KBM-7 (cell line): ENCODE data around the gene NUBP2.

Experiments used
- DNase-seq: peaks from one replicate; pipeline ENCODE4 v3.0.0-alpha.2; 2015
- in situ Hi-C: fragments of 300-500 bp; cut with MboI; formaldehyde crosslinking; loops from 2 replicates; pipeline ENCODE4 v1.14.3; 2020; ENCODE audit warnings: low sequenced_read_pairs, low pct_unique_long_range_greater_than_20kb, mixed read lengths

NUBP2 gene

DNA sequence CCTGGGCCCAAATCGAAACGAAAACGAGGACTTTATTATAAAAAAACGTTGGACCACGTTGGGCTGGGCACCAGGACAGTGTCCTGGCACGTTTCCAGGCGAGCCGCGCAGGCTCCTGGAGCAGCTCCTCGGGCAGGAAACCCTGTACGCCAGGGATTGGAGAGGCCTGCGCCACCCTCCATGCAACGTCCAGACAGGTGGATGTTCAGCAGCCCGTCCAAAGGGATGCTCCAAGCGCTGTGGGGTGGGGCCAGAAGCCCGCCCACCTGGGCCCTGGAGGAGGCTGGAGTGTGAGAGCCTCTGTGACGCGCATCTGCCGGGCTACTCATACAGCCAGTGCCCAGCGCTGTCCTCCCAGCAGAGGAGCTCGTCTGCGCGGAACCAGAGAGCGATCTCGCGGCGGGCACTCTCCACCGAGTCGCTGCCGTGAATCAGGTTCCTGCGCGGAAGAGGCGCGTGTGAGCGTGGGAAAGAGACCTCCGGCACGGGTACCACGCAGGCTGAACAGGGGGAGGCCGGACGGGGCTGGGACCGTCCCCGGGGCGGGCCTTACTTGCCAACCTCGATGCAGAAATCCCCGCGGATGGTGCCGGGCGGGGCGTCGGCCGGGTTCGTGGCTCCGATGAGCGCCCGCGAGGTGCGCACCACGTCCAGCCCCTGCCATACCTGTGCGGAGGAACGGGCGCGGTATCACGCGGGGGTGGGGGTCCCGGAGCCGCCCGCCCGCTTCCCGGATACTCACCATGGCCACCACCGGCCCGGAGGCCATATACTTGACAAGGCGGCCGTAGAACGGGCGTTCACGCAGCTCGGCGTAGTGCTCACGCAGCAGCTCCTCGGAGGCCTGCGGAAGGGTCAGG lies 12.2 kb upstream of the NUBP2 start:
- no peak for DNase-seq
- in situ Hi-C loops = no loop called here

DNA sequence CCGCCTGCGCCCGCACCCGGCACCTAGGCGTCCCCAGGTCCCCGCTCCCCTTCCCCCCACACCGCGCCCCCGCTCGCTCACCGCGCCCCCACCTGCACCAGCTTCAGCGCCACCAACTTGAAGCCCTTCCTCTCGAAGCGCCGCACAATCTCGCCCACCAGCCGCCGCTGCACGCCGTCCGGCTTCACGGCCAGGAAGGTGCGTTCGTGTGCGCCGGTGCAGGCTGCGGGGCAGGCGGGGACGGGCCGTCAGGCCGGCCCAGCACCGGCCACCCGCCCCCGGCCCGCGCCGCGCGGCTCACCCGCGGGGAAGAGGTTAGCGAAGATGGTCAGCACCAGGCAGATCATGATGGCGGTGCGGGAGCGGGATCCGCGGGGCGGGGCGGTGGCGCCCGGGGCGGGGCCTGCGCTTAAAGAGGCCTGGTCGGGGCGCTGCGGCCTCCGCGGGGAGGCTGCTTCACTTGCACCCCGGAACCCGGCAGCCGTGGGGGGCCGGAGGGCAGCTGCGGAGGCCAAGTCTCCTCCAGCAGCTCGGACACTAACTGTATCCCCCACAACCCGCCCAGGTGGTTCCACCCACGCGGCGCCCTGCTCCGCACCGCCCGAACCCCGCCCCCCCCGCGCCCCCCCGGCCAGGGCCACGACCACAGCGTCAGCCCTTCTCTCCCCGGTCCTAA lies 11.4 kb upstream of the NUBP2 start, which contains the start of gene NME3:
Gene NME3, minus strand, starts transcription at position 356 of the 676 bp plus-strand sequence. Its CDS starts 9 bp downstream, at position 347.
- in situ Hi-C loops = no loop called here
- DNase-seq = peak; percentile 19

DNA sequence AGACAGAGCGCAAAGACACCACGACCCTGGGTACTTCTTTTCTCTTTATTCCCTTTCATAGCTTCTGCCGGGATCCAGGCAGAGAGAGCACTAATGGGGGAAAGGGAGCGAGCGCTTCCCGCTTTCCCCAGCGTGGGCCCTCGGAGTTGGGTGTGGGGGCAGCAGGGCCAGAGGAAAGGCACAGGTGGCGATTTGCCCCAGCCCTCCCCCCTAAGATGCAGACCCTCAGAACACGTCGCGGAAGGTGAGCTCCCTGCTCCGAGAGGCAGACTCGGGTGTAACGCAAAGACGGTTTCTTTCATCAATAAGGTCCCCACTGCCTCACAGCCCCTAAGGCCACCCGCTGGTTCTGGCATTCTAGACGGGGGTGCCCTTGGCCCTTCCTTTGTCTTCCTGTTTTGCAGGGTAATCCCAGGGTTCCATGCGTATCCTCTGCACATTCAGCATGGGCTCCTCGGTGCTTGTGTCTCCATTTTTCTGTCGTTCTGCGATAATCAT lies 10.8 kb upstream of the NUBP2 start:
- in situ Hi-C loops = no loop called here
- peak; percentile 41 for DNase-seq

DNA sequence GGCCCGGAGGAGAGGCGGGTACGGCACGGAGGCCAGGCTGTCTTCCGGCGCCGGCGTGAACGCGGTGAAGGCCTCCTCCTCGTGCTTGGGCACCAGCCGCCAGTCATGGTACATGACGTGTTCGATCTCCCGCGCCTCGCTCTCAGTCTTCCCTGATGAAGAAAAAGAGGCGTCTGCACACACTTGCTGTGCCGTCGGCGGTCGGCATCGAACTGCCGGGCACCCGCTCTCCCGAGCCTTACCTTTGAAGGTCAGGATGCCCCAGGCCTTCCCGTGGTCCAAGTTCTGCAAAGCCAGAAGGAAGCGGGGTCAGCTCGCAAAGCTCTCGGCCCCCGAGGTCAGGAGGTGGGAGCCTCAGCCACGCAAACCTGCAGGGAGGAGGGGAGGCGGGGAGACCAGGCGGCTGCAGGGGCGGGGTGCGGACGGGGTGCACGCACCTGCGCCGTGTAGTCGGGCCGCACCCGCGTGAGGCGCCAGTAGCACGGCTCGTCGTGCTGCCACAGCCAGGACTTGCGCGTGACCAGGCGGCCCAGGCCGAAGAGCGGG lies 10.3 kb upstream of the NUBP2 start, which contains the start of gene EME2:
Gene EME2, plus strand, starts transcription at position 449 of the 546 bp plus-strand sequence. CDS start 418 bp downstream, outside the sequence.
- no peak for DNase-seq
- in situ Hi-C loops = no loop called here

DNA sequence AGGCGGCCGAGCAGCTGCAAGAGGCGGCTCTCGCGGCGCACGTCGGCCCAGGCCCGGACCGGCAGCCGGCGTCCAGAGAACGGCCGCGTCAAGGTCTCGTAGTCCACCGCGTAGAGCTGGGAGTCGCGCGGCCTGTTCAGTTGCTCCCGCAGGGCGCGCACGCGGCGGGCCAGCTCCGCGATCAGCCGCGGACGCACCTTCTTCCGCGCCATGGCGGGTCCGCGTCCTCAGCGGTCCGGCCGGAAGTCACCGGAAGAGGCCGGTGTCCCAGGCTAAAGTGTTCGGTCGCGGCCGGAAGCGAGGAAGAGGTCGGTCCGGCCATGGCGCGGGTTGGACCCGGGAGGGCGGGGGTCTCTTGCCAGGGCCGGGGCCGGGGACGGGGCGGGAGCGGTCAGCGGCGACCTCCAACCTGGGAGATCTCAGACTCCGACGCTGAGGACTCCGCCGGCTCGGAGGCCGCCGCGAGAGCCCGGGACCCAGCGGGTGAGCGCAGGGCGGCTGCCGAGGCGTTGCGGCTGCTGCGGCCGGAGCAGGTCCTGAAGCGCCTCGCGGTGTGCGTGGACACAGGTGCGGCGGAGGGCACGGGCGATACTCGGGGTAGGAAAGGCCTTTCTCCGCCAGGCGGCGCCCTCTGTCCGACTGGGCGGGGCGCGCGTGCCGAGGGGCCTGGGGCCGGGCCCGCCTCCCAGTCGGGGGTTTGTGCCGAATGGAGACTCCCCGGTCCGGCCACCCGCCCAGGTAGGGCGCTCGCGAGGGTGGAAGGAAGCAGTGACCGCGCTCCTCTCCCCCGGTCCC lies 9.7 kb upstream of the NUBP2 start, which contains the start of gene MRPS34:
Gene MRPS34, minus strand, starts transcription at position 227 of the 795 bp plus-strand sequence. Its CDS starts 15 bp downstream, at position 212.
- DNase-seq = peak; percentile 78
- in situ Hi-C loops = no loop called here

DNA sequence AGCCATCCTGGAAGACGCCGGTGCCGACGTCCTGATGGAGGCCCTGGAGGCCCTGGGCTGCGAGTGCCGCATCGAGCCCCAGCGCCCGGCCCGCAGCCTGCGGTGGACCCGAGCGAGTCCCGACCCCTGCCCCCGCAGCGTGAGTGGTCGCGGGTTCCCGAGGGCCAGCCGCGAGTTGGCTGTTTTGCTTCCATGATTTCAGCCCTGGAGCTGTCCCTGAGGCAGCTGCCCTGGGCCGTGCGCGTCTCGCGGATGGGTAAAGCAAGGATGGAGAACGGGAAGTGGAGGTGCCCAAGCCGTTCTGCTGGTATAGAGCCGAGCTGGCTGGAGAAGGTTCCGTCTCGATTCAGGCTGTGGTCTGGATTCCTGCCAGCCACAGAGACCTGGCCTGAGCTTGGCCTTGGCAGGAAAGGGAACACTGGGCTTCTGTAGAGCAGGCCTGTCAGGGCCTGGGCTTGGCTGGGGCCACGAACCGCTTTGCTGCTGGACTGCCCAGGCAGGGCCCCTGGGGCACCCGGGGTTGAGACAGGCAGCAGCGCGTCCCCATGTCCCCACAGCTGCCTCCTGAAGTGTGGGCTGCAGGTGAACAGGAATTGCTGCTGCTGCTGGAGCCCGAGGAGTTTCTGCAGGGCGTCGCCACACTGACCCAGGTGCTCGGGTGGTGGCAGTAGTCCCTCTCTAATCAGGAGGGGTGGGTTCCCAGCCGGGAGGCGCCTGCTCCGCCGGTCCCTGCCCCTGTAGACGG lies 8.9 kb upstream of the NUBP2 start:
- peak; percentile 48 for DNase-seq
- in situ Hi-C loops = no loop called here

DNA sequence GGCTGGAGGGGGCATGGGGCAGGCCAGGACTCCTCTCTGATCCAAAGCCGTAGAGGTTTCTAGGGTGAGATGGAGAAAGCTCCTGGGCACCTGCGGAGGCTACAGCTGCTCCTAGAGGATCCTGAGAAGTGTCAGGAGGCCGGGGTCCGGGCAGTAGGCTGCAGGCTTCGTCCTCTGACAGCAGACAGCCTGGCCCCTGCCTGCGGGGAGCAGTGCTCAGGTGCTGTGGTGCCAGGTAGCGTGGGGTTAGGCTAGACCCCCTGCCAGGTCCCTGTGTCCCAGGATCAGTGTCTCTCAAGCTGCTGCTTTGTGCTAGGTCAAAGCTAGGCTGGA lies 8.3 kb upstream of the NUBP2 start:
- DNase-seq = no peak
- in situ Hi-C loops = no loop called here

DNA sequence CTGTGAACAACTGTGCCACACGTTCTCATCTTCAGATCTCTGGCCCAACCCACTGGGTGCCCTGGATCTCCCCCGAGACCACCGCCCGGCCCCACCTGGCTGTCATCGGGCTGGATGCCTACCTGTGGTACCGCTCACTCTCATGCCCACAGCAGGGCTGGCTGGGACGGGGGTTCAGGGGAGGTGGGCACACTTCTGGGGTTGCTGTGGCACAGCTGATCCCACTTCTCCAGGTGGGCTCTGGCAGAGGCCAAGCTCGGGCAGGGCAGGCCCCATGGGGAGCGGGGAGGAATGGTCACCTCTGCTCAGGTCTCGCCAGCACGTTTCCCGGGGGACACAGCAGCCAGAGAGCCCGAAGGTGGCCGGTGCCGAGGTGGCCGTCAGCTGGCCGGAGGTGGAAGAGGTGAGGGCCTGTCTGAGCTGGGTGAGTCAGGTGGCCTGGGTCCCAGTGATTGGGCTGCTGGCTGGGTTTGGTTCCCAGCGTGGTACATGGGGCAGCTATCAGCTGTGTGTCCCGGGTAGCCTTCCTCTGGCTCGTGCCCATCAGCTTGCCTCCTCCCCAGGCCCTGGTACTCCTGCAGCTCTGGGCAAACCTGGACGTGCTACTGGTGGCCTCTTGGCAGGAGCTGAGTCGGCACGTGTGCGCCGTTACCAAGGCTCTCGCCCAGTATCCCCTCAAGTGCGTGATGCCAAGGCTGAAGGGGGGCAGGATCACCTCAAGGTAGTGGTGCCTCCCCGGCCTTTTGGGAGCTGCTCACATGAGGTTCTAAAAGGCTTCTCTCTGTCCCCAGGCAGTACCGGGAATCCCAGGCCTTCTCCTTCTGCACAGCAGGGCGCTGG lies 7.5 kb upstream of the NUBP2 start:
- no peak for DNase-seq
- in situ Hi-C loops = no loop called here

DNA sequence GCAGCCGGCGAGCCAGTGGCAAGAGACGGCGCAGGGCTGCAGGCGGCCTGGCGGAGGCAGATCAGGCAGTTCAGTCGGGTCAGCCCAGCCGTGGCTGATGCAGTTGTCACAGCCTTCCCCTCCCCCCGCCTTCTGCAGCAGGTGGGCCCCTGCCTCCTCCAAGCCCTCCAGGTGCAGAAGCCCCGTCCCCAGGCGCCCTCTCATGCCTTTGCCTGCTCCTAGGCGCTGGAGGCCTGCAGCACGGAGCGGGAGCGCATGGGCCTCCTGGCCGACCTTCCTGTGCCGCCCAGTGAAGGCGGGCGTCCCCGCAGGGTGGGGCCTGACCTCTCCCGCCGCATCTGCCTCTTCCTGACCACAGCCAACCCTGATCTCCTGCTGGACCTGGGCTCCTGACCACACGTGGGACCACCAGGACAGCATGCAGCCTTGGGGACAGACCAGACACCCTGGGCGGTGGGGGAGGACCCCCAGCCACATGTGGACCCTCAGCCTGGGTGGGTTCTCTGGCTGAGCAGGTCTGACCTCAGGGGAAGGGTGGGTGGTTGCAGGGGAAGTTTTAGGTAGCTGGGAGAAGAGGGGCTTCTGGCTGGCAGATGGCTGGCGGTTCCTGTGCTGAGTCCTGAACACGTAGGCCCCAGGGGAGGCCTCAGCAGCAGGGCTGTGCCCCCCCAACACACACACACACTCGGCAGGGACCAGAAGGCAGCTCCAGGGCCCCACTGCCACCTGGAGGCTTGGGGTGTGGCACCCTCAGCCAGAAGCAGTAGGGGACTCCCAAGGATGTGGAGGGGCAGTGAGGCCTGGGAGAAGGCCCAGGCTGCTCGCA lies 6.7 kb upstream of the NUBP2 start:
- no peak for DNase-seq
- in situ Hi-C loops = no loop called here

DNA sequence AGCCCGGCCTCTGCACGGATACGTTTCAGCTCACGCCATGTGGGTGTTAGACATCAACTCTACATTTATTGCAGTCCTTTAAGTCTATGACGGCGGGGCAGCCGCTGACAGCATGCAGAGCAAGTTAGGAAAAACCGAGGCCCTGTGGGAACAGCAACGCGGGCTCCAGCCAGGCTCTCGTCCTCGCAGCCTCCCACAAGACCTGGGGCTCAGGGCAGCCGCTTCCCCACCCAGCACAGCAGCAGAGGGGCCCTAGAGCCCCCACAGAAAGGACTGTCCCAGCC lies 6.1 kb upstream of the NUBP2 start:
- DNase-seq = no peak
- in situ Hi-C loops = no loop called here

DNA sequence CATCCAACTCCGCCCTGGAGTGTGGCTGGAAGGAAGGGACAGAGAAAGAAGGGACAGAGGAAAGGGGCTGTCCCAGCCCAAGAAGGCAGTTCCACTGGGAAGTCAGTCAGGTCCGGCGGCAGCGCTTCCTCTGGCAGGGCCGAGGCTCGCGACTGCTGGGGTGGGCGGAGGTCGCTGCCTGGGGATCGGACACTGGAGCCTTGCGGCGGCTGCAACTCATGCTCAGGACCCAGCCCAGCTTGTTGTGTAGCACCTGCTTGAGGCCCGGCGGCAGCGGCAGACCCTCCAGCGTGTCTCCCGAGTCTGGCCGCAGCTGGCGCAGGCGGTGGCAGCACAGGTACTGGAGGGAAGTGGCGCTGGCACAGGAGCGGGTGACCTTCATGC lies 5.8 kb upstream of the NUBP2 start:
- in situ Hi-C loops = no loop called here
- no peak for DNase-seq

DNA sequence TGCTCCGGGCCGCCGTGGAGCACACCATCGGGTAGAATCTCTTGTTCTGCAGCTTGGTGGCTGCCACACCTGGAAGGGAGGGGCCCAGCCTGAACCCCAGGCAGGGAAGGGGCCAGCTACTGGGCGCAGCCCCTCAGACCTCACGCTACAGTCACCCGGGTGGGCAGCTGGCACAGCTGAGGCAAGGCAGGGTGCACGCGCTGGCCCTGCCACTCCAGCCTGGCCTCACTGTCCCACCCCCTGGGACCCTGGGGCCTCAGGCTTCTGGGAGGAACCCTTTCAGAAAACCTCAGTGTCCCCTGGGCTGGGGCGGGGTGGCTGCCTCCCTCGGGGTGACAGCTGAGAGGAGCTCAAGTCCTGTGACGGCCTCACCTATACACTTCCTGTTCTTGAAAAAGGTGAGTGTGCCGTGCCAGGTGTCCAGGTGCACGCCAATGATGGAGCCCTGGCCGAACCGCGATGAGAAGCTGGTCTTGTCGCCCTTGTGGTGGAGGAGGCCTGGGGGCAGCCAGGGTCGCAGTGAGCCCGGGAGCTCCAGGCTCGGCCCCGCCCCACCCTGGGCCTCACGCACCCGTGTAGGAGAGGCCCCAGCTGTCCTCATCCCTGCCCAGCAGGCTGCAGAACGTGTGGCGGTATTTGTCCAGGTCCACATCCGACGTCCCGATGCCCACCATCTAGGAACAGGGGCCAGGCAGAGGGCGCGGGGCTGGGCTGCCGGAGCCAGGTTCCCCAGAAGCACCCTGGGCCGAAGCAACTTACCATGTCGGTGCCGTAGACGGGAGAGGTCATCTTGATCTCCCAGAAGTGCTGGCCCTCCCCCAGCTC lies 5.2 kb upstream of the NUBP2 start:
- in situ Hi-C loops = no loop called here
- DNase-seq = no peak

DNA sequence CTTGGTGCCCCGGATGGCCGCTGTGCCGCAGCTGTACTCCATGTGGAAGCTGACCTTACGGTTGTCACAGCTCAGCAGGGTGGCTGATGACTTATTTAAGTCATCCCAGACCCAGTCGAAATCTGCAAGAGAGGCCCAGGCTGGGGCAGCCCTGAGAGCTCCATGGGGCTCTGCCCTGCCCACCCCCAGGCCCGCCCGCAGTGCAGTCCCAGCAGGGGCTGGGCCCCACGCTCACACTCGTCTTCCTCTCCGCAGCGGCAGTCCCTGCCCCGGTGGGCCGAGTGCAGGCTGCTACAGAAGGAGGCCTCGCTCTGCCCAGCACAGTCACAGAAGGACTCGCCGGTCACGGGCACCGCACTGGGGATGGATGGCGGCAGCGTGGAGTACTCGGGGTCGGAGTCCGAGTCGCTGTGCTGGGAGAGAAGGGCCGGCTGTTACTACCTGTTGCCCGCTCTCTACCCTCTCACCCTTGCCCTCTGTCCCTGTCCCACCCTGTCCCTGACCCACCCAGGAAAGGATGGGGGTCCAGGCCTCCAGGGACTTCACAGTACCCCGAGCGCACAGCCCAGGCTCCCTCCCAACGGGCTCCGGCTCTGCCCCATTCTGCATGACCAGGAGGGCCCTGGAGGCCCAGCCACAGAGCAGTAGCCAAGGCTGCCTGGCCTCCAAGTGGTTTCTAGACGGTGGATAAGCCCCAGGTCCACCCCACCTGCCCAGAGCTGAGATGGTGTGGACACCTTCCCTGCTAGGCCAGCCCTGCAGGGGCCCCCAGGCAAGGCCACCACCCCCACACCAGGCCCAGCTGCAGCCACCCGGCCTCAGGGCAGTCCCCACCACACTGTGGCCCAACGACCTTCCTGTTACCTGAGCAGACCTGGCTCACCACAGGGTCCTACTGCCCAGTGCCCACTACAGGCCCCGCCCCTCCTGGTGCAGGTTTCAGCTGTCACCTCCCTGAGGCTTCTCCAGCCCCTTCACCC lies 4.3 kb upstream of the NUBP2 start:
- in situ Hi-C loops = no loop called here
- DNase-seq = no peak

DNA sequence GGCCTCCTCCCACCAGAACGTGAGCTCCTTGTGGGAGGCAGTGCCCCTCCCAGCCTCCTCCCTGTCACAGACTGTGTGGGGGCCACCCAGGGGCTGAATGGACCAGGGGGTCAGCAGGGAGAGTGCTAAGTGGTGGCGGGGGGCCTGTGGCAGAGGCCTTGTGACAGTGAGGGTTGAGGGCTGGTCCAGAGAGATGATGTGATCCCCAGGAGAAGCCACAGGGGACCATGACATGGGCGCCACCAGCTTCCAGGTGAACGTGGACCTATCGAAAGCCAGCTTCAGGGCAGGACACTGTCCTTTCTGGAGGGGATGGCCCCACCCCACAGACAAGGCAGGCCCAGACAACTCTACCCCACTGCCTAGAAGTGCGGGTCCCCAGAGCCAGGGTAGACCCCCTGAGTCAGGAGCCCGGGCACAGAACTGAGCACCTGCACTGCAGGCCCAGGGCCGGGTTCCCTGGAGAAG lies 3.5 kb upstream of the NUBP2 start:
- in situ Hi-C loops = no loop called here
- DNase-seq = no peak
